Muscle of back (tissue), 11 donors: Measurements from ENCODE around the gene CTRB1. TPM values are rescaled to one million over a fixed set of nuclear protein-coding genes. Genes with fewer than 3 reads are reported as not detected.

Experiments
- DNase-seq, 3 donors: peaks; one replicate each; pipeline versions ENCODE4 v3.0.0 to v3.0.0-alpha.2; 2013
- polyA plus RNA-seq, 10 donors: library from polyadenylated mRNA; unstranded; fragments of 120-200 nt; gene quantifications; one replicate each; pipeline ENCODE4 v1.2.1, GENCODE V29; 2013; ENCODE audit not compliant: insufficient read length in 10 of 10

The CTRB1 gene
- polyA plus RNA-seq, 10 donors = 0.22 to 0.74 (median 0.39) TPM; not detected in 5

- DNase-seq = no peak
Measured at GRCh38 chr16:75225678-75226515, 7.1 kb downstream of the CTRB1 start.

DNA sequence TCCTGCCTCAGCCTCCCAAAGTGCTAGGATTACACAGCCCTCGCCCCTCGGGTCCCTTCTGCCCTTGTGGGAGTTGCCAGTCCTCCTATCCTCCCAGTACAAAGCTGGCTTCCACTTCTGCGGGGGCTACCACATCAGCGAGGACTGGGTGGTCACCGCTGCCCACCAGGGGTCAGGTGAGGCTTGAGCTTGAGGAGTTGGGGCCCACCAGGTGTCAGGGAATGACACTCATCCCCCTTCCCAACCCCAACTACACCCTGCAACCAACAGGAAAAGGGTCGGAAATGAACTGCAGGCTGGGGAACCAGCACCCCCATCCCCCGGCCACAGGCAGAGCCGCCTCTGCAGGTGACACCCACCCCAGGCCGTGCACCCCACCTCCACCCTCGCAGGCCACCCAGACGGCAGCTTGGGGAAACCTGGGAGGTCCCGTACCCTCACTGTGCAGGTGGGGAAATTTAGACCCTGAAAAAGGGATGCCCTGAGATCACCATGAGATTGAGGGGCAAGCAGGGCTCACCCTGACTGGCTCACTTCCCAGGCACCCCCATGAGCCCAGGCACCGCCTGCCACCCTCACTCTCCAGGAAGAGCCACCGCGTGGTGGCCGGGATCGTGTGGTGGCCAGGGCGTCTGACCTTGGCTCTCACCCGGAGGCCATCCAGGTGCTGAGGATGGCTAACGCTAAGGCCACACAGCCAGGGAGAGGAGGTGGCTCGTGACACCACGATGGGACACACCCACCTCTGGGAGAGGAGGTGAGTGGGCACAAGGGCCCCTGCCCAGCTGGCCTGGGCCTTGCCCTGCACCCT lies 8.0 kb downstream of the CTRB1 start:
- DNase-seq = peak in 1 of 3 donors; percentile 13

DNA sequence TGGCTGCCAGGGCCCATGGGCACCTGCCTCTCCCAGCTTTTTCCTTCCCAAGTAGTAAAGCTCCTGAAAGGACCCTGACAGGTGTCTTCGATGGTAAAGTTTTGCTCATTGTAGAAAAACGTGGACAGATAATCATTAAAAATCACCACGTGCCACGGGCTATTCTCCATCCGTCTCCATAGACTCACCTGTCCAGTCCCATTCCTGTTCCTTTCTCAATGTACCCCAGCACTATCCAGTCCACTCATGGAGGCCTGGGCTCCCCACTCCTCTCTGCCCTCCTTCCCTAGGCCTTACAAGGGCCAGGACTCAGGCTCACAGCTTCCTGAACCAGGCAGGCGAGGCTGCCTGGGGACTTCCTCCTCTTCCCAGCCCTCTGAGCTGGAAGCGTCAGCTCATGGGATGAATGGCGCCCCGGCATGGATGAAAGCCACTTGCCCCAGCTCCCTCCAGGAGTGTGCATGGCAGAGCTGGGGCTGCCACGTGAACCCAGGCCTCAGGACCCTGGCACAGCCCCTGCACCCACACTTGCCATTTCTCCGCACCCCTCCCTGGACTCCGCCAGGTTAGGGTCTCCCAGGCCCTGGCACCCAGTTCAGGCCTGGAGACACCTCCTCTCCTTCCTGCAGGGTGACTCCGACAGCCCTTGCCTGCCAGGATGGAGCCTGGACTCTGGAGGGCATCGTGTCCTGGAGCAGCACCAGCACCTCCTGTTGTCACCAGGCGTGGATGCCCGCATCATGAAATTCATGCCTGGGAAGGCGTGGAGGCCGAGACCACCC lies 8.8 kb downstream of the CTRB1 start:
- DNase-seq = peak in 1 of 3 donors; percentile 19

DNA sequence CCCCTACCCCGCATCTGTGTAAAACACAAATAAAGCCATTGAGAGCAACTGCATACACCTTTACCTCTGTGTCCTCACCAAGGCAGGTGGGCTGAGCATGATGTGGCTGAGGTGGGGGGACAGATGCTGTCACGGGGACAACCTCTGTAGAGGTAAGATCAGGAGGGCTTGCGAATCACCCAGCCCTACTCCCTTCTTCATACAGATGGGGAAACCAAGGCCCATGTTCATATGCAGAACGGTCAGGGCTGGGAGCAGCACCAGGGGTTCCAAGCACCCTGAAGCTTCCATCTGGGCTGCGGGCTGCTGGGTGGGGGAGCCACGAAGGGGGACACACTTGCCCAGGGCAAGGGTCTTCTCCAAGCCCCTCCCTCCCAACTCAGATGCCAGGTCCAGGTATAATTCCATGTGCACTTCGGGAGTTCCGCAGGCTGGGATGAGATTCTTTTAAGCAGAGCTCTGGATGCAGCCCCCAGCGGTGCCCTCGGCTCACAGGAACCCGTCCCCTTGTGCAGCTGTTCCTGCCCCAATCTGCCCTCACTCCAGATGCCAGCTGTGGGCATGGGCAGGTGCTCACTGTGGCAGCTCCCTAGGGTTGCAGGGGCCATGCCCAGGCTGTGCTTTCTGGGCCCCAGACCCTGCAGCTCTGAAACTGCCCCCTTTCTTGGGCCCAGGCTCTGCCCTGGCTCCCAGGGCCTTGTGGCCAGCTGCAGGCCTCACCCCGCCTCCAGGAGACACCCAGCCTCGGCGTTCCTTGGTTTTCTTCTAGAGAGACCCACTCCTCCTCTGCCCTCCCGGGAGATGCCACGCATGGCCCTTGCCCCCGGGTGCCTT lies 9.6 kb downstream of the CTRB1 start:
- no peak for DNase-seq

- DNase-seq = no peak
Measured at GRCh38 chr16:75229172-75230031, 10.6 kb downstream of the CTRB1 start.

DNA sequence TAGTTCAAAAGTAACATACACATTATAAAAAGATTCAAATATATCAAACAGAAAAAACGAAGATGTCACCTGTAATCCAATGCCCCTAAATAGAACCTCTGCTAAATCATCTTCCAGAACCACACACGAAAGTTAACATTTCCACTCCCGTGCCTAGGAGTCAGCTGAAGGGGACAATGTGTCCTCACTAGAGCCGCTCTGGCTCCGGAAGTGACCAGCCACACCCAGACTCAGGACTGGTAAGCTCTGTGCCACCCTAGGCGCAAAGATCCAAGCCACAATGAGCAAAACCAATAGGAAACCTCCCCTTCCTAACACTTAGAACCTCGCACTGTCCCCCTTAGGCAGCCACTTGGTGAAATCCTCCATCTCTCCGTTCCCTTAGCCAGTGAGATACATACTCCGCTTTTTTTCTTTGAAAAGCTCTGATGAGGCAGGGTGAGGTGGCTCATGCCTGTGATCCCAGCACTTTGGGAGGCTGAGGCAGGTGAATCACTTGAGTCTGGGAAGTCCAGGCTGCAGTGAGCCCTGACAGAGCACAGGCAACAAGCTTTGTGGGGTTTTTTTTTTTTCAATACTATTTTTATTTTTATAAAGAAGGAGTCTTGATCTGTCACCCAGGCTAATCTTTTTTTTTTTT lies 11.8 kb downstream of the CTRB1 start:
- no peak for DNase-seq

- no peak for DNase-seq
Measured at GRCh38 chr16:75231570-75231969, 12.8 kb downstream of the CTRB1 start.

DNA sequence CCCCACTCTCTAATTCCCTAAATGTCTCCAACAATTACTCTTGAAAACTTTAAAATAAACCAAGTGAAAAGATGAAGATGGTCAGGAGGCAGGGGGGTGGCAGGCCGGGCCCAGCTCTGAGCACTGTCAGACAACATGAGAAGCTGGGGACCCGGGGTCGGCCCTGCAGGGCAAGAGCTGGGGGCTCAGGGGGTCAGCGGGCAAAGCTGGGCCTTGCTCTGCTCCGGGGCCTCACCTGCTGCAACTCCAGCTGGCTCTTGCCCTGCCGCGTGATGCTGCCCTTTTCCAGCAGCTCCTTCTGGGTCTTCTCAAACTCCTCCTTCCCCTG lies 14.8 kb downstream of the CTRB1 start:
- DNase-seq = no peak

- peak in 1 of 3 donors; percentile 18 for DNase-seq
Measured at GRCh38 chr16:75234856-75235696, 16.3 kb downstream of the CTRB1 start.

DNA sequence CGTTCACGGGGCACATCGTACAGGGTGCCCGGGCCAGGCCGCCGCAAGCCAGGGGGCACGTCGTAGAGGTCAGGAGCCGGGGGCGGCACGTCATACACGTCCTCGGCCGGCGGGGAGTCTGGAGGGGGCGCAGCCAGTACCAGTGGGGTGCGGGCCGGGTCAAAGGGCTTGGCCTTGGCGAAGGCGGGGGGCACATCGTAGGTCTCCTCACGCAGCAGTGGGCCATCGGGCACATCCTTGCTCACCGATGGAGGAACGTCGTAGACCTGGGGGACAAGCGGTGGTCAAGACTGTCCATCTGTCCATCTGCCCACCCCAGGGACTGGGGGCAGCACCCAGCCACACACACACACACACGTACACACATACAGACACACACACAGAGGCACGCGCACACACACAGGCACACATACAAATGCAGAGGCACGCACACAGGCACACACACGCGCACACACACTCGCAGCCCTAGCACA lies 17.0 kb downstream of the CTRB1 start:
- peak in 1 of 3 donors; percentile 17 for DNase-seq

GRCh38 chr16:75236232-75236631 lies 17.4 kb downstream of the CTRB1 start:
- peak in 1 of 3 donors; percentile 15 for DNase-seq

- DNase-seq = no peak
Measured at GRCh38 chr16:75236736-75237397, 18.1 kb downstream of the CTRB1 start.

GRCh38 chr16:75237398-75238131 lies 18.8 kb downstream of the CTRB1 start:
- no peak for DNase-seq

DNA sequence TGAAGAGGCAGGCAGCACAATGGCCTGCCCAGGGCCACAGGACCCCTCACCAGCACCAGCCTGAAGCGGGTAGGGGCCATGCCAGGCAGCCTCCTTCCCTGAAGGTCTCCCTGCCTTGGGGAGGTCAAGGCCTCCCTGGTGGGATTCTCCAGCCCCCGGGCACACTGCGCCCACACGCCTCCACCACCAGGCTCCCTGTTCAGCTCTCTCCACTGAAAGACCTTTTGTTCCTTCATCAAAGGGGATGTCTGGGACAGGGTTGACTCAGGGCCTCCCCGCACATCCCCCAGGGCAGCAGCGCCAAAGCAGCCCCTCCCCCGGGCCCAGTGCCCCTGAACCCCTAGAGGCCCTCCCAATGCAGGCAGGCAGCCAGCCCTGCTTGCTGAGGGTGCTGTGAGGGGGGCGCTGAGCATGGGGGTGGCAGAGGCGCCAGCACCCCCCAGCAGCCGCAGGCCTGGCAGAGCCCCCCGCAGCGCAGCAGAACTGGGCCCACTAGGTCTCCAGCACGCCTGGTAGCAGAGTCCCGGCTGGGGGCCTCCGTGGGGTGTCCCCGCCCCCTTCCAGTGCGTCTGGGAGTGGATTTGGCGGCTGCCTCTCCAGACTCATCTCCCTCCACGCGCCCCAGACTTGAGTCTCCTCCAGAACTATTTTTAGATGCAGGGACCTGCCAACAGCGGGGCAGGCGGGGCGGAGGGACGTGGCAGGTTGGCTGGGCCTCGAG lies 19.5 kb downstream of the CTRB1 start:
- peak; percentile 86 to 92 (median 90) for DNase-seq

DNA sequence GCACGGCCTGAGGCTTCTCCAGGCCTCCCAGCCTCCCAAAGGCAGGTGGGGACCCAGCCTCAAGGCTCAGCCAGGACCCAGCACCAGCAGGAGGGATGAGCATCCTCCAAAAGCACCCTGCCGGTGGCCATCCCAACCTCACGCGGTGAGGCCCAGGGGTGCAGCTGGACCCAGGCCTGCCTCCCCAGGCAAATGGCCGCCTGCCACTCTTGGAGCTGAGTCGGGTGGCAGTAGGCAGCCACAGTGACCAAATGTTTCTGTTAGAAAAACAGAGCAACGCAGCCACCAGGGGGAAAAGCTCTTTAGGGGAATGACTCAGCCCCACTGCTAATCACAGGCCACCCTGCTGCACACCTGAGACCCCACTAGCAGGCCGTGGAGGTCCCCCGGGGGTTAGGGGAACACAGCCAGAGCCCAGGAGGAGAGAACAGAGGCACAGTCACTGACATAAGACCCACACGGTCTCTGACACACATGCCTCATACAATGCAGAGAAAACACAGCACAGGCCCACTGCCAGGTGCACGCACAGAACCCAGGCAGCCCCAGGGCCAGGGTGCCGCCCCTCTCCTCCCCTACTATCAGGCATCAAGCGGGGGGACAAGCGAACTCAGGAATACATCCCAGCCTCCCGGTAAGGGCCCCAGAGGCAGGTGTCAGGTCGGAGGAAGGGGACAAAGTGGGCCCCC lies 20.2 kb downstream of the CTRB1 start:
- DNase-seq = no peak

GRCh38 chr16:75239542-75240122 lies 20.8 kb downstream of the CTRB1 start:
- no peak for DNase-seq
